Fibroblast of the aortic adventitia (primary cell): ENCODE data around the gene CCDC167. TPM values are rescaled to one million over a fixed set of nuclear protein-coding genes. Genes with fewer than 3 reads are reported as not detected.

Experiments used
- DNase-seq: peaks from one replicate; pipeline ENCODE4 v3.0.0-alpha.2; 2010; ENCODE audit warnings: low read depth
- H3K4me3 ChIP-seq: 2 replicates; pipeline ENCODE4 v1.5.1; 2011; ENCODE audit warnings: low read depth, mild to moderate bottlenecking, control low read depth, low read length, moderate library complexity
- total RNA-seq: library from RNA; depleted of rRNA; stranded (reverse); fragments of >200 nt; gene quantifications from 2 replicates; pipeline ENCODE4 v1.2.3, GENCODE V29; 2012; ENCODE audit warnings: low replicate concordance
- TF ChIP-seq, protein P1 (sequence below): IDR thresholded peaks from 2 replicates; pipeline ENCODE4 v1.5.1; 2011; ENCODE audit warnings: mild to moderate bottlenecking, low read length, control low read depth, inconsistent platforms; ENCODE audit not compliant: insufficient read depth

Gene CCDC167
- total RNA-seq, 1 donor: 35.0 TPM

GRCh38 chr6:37512400-37513011 is 12.8 kb upstream of the CCDC167 start:
- no peak for DNase-seq
- no peak overlapping the region for H3K4me3 ChIP-seq
- TF ChIP-seq, protein P1, sequence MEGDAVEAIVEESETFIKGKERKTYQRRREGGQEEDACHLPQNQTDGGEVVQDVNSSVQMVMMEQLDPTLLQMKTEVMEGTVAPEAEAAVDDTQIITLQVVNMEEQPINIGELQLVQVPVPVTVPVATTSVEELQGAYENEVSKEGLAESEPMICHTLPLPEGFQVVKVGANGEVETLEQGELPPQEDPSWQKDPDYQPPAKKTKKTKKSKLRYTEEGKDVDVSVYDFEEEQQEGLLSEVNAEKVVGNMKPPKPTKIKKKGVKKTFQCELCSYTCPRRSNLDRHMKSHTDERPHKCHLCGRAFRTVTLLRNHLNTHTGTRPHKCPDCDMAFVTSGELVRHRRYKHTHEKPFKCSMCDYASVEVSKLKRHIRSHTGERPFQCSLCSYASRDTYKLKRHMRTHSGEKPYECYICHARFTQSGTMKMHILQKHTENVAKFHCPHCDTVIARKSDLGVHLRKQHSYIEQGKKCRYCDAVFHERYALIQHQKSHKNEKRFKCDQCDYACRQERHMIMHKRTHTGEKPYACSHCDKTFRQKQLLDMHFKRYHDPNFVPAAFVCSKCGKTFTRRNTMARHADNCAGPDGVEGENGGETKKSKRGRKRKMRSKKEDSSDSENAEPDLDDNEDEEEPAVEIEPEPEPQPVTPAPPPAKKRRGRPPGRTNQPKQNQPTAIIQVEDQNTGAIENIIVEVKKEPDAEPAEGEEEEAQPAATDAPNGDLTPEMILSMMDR: no peak

DNA sequence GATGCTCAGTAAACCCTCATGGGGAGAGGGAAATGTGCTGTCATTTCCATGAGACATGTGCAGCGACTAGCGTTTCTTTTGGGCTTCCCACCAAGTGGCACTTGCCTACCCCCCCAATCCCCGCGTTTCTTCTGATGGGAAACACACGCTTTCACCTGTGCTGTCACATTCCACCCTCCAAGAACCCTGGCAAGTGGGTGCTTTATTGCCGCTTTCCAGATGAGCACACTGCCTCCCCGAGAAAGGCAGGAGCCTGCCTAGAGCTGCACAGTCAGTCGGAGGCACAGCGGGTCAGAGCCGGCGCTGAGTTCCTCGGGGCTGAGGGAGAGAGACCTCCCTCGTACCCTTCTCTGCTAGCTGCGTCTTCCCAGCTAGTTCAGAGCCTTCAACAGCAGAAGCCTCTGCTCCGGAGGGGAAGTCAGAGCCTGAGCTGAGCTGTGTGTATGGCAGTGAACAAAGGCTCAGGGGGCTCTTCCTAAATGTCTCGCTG is 12.3 kb upstream of the CCDC167 start:
- TF ChIP-seq, protein P1: no peak
- DNase-seq: no peak
- no peak overlapping the region for H3K4me3 ChIP-seq

DNA sequence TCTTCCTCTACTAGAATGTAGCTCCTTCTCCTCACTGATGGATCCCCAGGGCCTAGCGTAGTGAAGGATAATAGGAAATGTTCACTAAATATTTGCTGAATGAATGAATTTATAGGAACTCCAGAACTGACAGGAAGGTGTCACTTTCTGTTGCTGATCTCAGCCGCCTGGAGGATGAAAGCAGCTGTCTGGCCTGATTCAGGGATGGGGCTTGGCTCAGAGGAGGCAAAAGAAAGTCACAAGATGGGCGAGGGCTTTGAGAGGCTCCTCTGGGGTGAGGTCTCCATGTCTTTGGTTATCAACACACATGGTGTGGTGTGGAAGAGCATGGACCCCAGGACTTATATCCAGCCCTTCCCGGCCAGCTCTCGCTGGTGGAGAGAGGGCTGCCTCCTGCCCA is 11.5 kb upstream of the CCDC167 start:
- DNase-seq: no peak
- H3K4me3 ChIP-seq: no peak overlapping the region
- TF ChIP-seq, protein P1: no peak

- TF ChIP-seq, protein P1: no peak
- no peak overlapping the region for H3K4me3 ChIP-seq
- no peak for DNase-seq
Measured at GRCh38 chr6:37507690-37508421, 8.2 kb upstream of the CCDC167 start.

DNA sequence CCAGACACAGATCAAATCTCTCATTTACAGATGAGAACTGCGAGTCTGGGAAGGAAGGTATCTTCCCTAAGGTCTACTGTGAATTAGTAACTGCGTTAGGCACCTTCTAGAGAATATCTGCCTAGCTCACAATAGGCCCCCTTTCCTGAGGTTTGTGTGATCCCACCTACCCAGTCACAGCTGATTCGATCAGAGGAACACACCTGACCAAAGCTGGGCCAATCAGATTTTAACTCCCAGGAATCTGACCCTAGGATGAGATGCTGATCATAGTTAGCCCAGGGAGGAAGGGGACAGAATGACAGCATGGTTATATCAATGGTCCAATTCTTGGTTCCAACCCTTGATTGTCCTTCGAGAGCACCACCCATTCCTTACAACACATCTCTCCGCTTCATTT is 7.4 kb upstream of the CCDC167 start:
- TF ChIP-seq, protein P1: no peak
- H3K4me3 ChIP-seq: no peak overlapping the region
- no peak for DNase-seq

- no peak overlapping the region for H3K4me3 ChIP-seq
- no peak for DNase-seq
- TF ChIP-seq, protein P1: no peak
Measured at GRCh38 chr6:37506479-37506878, 6.8 kb upstream of the CCDC167 start.

GRCh38 chr6:37504024-37504423 is 4.3 kb upstream of the CCDC167 start:
- no peak overlapping the region for H3K4me3 ChIP-seq
- TF ChIP-seq, protein P1: no peak
- DNase-seq: no peak
